ENCODE results near the gene TMEM109.

- TF ChIP-seq CTCF (IDR thresholded peaks at IDR 0.05) (no peak), POLR2A (IDR thresholded peaks at IDR 0.05) (no peak)
Observed at GRCh38 chr11:60968223-60968622, 54.3 kb downstream of the TMEM109 start.
